ENCODE results near the gene ZNF212.

The ZNF212 gene

DNA sequence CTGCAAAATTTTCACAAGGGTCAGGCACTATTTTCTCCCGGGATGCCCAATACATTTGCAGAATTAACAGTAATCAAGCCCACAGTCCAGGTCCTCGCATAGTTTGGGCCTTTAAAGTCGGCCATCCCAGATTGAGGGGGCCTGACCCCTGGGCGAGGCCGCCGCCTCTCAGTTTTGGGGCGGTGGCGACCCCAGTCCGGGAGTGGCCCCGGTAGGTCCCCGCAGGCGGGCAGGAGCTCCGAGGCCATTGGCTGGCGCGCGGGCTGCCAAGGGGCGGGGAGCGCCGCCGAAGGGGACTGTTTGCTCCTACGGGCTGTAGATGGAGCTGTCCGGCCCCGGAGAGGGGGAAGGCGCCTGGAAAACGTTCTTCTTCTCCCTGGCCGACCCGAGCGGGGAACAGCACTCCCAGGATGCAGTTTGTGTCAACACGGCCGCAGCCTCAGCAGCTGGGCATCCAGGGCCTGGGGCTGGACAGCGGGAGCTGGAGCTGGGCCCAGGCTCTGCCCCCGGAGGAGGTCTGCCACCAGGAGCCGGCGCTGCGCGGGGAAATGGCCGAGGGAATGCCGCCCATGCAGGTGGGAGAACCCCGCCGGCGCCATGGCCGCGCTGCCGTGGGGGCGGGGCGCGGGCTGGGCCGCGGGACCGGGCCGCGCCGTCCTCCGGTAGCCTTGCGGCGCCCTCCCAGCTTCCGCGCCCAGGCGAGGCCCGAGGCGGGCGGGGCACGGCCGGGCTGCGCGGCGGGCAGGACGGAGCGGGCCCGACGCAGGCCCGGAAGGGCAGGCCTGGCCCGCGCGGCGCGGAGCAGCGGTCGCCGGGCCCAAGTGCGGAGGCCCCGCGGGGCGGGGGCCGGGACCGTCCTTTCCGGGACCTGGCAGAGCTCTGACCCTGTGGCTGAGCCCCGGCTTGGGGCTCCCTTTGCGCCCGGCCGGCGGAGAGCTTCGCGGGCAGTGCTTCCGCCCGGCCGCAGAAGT, 44.0 kb upstream of the ZNF212 start, which contains the start of gene ZNF282:
Gene ZNF282, plus strand, starts transcription at position 367 of the 971 bp plus-strand sequence. Its CDS starts 44 bp downstream, at position 411.
- Histone ChIP-seq H3F3A (ENCODE audit: control insufficient read depth, insufficient read depth) (peaks cover 7% of the 10 kb centered on the region), H3K27me3 (ENCODE audit: control insufficient read depth, low read length) (no peaks in the 10 kb centered on the region), H3K9me2 (replicated peaks; ENCODE audit: control insufficient read depth, low read length) (no peaks in the 10 kb centered on the region), H3K4me2 (ENCODE audit: low read length) (peak within 1 kb of the TSS; percentile 93), H3K4me1 (ENCODE audit: control insufficient read depth, low read length) (peaks cover 30% of the 10 kb centered on the region), H3K4me3 (ENCODE audit: low read length) (peak within 1 kb of the TSS; percentile 93), H3K27ac (ENCODE audit: low read depth, low read length) (peak within 1 kb of the TSS; percentile 63), H3K36me3 (ENCODE audit: control insufficient read depth, low read length) (peaks cover 32% of the 10 kb centered on the region), H3K79me2 (ENCODE audit: control insufficient read depth, low read length) (peaks cover 53% of the 10 kb centered on the region), H4K20me1 (ENCODE audit: control insufficient read depth, insufficient read depth, low read depth, low read length) (no peaks in the 10 kb centered on the region), H3K9me3 (ENCODE audit: control insufficient read depth, insufficient read depth, low read length) (no peaks in the 10 kb centered on the region)
- TF ChIP-seq EZH2phosphoT487 (IDR thresholded peaks at IDR 0.05; ENCODE audit: borderline replicate concordance, low read length), result no peak
- TF ChIP-seq CTCF (IDR thresholded peaks at IDR 0.05; ENCODE audit: low read depth, low read length, poor library complexity, severe bottlenecking), result peak; percentile 81

DNA sequence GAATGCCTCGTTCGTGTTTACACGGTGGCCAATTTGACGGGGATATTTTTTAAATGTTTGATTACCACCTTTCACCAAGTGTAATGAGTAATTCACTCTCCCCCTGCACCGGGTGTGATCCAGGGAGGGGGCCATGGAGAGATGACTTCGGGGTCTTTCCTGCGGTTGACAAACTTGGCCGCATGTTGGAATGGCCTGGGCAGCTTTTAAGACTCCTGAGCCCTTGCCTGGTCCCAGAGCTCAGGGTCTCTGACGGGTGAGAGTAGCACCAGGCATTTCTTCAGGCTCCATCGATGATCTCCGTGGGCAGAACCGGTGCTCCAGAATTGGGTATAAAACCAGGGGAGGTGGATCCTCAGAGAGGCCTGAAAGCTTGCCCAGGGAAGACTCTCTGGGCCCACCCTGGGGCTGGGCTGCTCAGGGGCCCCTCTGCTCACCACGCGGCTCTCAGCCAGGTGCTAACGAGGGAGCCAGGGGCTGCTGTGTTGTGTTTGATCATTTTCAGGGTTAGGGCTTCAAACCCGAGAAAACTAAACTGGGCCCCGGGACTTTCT, 43.2 kb upstream of the ZNF212 start:
- Histone ChIP-seq H3F3A (ENCODE audit: control insufficient read depth, insufficient read depth) (peaks cover 7% of the 10 kb centered on the region), H3K4me1 (ENCODE audit: control insufficient read depth, low read length) (peaks cover 24% of the 10 kb centered on the region), H3K9me3 (ENCODE audit: control insufficient read depth, insufficient read depth, low read length) (no peaks in the 10 kb centered on the region), H4K20me1 (ENCODE audit: control insufficient read depth, insufficient read depth, low read depth, low read length) (no peaks in the 10 kb centered on the region), H3K36me3 (ENCODE audit: control insufficient read depth, low read length) (peaks cover 40% of the 10 kb centered on the region), H3K4me3 (ENCODE audit: low read length) (peak overlapping the region; percentile 93), H3K27me3 (ENCODE audit: control insufficient read depth, low read length) (no peaks in the 10 kb centered on the region), H3K27ac (ENCODE audit: low read depth, low read length) (peak overlapping the region; percentile 16; the same call in 1 of the 2 replicates), H3K4me2 (ENCODE audit: low read length) (peak overlapping the region; percentile 82), H3K79me2 (ENCODE audit: control insufficient read depth, low read length) (peaks cover 59% of the 10 kb centered on the region), H3K9me2 (replicated peaks; ENCODE audit: control insufficient read depth, low read length) (no peaks in the 10 kb centered on the region)
- TF ChIP-seq EZH2phosphoT487 (IDR thresholded peaks at IDR 0.05; ENCODE audit: borderline replicate concordance, low read length), result no peak
- TF ChIP-seq CTCF (IDR thresholded peaks at IDR 0.05; ENCODE audit: low read depth, low read length, poor library complexity, severe bottlenecking), result no peak

GRCh38 chr7:149196705-149197171, 42.7 kb upstream of the ZNF212 start:
- Histone ChIP-seq H3K27me3 (ENCODE audit: control insufficient read depth, low read length) (no peaks in the 10 kb centered on the region), H3K79me2 (ENCODE audit: control insufficient read depth, low read length) (peaks cover 63% of the 10 kb centered on the region), H3K4me3 (ENCODE audit: low read length) (peak overlapping the region; percentile 93), H3K27ac (ENCODE audit: low read depth, low read length) (peak overlapping the region; percentile 16; the same call in 1 of the 2 replicates), H3K4me1 (ENCODE audit: control insufficient read depth, low read length) (peaks cover 20% of the 10 kb centered on the region), H4K20me1 (ENCODE audit: control insufficient read depth, insufficient read depth, low read depth, low read length) (no peaks in the 10 kb centered on the region), H3K9me2 (replicated peaks; ENCODE audit: control insufficient read depth, low read length) (no peaks in the 10 kb centered on the region), H3F3A (ENCODE audit: control insufficient read depth, insufficient read depth) (peaks cover 7% of the 10 kb centered on the region), H3K4me2 (ENCODE audit: low read length) (peak overlapping the region; percentile 82), H3K36me3 (ENCODE audit: control insufficient read depth, low read length) (peaks cover 45% of the 10 kb centered on the region), H3K9me3 (ENCODE audit: control insufficient read depth, insufficient read depth, low read length) (no peaks in the 10 kb centered on the region)
- TF ChIP-seq EZH2phosphoT487 (IDR thresholded peaks at IDR 0.05; ENCODE audit: borderline replicate concordance, low read length) (no peak), CTCF (IDR thresholded peaks at IDR 0.05; ENCODE audit: low read depth, low read length, poor library complexity, severe bottlenecking) (no peak)

Data from DOHH2 (cell line).